CD4-positive, alpha-beta T cell treated with Interleukin-6 for 4 hours (primary cell): Measurements from ENCODE around the gene TBC1D3K.
"Not testable (repeated sequence)": the region's sequence is repeated elsewhere in the genome, so short reads cannot be mapped to it uniquely, and the experiment has no call there.

Source experiments
- DNase-seq: peaks from one replicate; pipeline ENCODE4 v3.0.0-alpha.2; 2020; ENCODE audit warnings: mixed read lengths

The TBC1D3K gene

GRCh38 chr17:37924115-37924514 is at the start of gene TBC1D3K:
TBC1D3K (plus strand) TSS chr17:37924415; CDS start chr17:37926000, 1,585 bp downstream.
- DNase-seq, result not testable (repeated sequence)

- no peak for DNase-seq
Measured at GRCh38 chr17:37884516-37884915, 39.7 kb upstream of the TBC1D3K start.

GRCh38 chr17:37885136-37885535 is 39.1 kb upstream of the TBC1D3K start:
- DNase-seq, result no peak

- DNase-seq, result no peak
Measured at GRCh38 chr17:37888881-37889280, 35.3 kb upstream of the TBC1D3K start.

- not testable (repeated sequence) for DNase-seq
Measured at GRCh38 chr17:37896961-37897360, 27.3 kb upstream of the TBC1D3K start.
